ENCODE results near the gene TTC21A. TPM values are rescaled to one million over a fixed set of nuclear protein-coding genes. Genes with fewer than 3 reads are reported as not detected.

Gene TTC21A
- total RNA-seq, 1 experiment from 2014 or later = 1.7 TPM

DNA sequence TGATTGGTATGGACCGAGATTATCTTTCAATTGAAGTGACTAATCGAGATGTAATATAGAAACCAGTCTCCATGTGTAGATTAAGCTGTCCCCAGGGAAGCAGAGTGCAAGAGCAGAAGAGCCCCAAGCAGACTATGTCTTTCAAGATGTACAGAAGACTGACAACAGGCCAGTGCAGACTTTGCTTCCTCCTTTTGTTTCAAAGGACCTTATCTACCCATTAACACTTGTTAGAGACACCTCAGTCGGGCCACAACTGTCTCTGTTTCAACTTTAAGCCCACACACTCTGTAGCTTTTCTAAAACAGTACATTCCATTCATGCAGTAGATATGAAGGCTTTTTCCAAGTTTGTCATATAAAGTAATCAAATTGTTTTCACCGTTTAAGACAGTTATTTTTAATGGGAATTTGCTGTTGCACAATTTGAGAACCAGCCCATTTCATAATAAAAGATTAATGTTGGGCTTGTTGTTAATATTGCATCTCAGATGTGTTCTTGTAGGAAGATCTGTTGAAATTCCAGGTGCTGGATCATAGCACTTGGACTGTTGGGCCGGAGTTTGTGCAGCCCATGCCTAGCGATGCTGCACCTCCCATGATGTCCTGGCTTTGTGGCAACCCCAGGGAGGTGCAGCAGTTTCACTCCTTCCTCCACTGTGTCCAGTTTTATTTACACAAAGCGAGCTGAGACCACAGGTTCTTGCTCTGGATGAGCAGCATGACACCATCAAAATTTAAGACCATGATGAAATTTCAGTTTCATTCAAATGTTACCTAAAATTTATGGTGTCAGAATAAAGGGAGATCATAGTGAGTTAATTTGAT is 12.4 kb upstream of the TTC21A start:
- H3K27ac Mint-ChIP-seq = no peak overlapping the region
- no peak overlapping the region for H3K23ac ChIP-seq (ENCODE audit: insufficient read length, low read depth, low read length)

More for the DNA sequence above, 12.4 kb upstream of the TTC21A start:
- Histone ChIP-seq H4K20me1 (ENCODE audit: control insufficient read depth, insufficient read depth, insufficient read length) (no peaks in the 10 kb centered on the region), H4K5ac (ENCODE audit: insufficient read length, low read depth, low read length) (no peak overlapping the region), H2BK5ac (ENCODE audit: insufficient read length, low read length) (no peak overlapping the region), H2BK120ac (ENCODE audit: low read depth, low read length, poor library complexity, severe bottlenecking) (no peak overlapping the region), H3K4ac (ENCODE audit: low read depth, low read length) (no peak overlapping the region), H3K79me1 (ENCODE audit: insufficient read depth, low read depth, low read length, poor library complexity, severe bottlenecking) (no peaks in the 10 kb centered on the region), H3K56ac (ENCODE audit: insufficient read length, low read depth, low read length) (no peak overlapping the region), H3K79me2 (ENCODE audit: insufficient read depth, low read length) (no peaks in the 10 kb centered on the region), H3K27me3 (ENCODE audit: insufficient read depth, low read length) (no peaks in the 10 kb centered on the region), H3K4me1 (ENCODE audit: insufficient read depth, low read length) (no peaks in the 10 kb centered on the region), H3K14ac (ENCODE audit: insufficient read depth, low read length) (no peak overlapping the region), H4K91ac (ENCODE audit: insufficient read length, low read depth, low read length) (no peak overlapping the region), H2BK20ac (ENCODE audit: low read depth, low read length, poor library complexity, severe bottlenecking) (no peak overlapping the region), H2AK5ac (ENCODE audit: insufficient read length, low read length) (no peak overlapping the region), H3K27ac (ENCODE audit: insufficient read length, low read depth, low read length) (no peak overlapping the region), H2BK15ac (ENCODE audit: low read depth, low read length) (no peak overlapping the region), H3K23me2 (ENCODE audit: insufficient read length, low read depth, low read length, poor library complexity, severe bottlenecking) (no peaks in the 10 kb centered on the region), H3K9me3 (ENCODE audit: control insufficient read depth, low read depth, low read length) (no peaks in the 10 kb centered on the region), H2BK12ac (ENCODE audit: insufficient read length, low read depth, low read length) (no peak overlapping the region), H3T11ph (ENCODE audit: low read length) (no peak overlapping the region), H3K9ac (ENCODE audit: extremely low read depth, insufficient read length, low read length) (no peak overlapping the region), H3K4me2 (ENCODE audit: insufficient read depth, insufficient read length, low read length) (no peak overlapping the region), H2AFZ (ENCODE audit: low read length) (no peak overlapping the region), H3K18ac (ENCODE audit: insufficient read length, low read depth, low read length) (no peak overlapping the region), H4K8ac (replicated peaks; ENCODE audit: insufficient read length, low read depth, low read length) (no peak overlapping the region)
- Mint-ChIP-seq H3K4me3 (no peak overlapping the region), H3K9me3 (no peaks in the 10 kb centered on the region), H3K36me3 (ENCODE audit: insufficient read depth in 1 of 3, low read depth in 3 of 3) (peaks cover 24 to 70% (median 57%) of the 10 kb centered on the region in 3 experiments; a peak in 6 of 7 replicates), H3K4me1 (peaks cover 0 to 10% of the 10 kb centered on the region in 2 experiments; a peak in 2 of 4 replicates), H3K27me3 (ENCODE audit: low read depth) (no peaks in the 10 kb centered on the region; the same call in 1 of the 2 replicates)
- TF ChIP-seq, protein P1, sequence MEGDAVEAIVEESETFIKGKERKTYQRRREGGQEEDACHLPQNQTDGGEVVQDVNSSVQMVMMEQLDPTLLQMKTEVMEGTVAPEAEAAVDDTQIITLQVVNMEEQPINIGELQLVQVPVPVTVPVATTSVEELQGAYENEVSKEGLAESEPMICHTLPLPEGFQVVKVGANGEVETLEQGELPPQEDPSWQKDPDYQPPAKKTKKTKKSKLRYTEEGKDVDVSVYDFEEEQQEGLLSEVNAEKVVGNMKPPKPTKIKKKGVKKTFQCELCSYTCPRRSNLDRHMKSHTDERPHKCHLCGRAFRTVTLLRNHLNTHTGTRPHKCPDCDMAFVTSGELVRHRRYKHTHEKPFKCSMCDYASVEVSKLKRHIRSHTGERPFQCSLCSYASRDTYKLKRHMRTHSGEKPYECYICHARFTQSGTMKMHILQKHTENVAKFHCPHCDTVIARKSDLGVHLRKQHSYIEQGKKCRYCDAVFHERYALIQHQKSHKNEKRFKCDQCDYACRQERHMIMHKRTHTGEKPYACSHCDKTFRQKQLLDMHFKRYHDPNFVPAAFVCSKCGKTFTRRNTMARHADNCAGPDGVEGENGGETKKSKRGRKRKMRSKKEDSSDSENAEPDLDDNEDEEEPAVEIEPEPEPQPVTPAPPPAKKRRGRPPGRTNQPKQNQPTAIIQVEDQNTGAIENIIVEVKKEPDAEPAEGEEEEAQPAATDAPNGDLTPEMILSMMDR (conservative IDR thresholded peaks at IDR 0.05) = no peak
- no CpG with 5 or more reads among the region's 7 CpGs for WGBS (ENCODE audit: extremely low coverage, insufficient read length, low lambda C conversion rate)
- DNase-seq = no peak
